NK-92 (cell line): Measurements from ENCODE around the gene OR56A3.
"Not testable (repeated sequence)": the region's sequence is repeated elsewhere in the genome, so short reads cannot be mapped to it uniquely, and the experiment has no call there.

ENCODE experiments used
- DNase-seq: peaks from one replicate; lab custom pipeline; 2025; ENCODE audit not compliant: unreplicated experiment; lab: John Stamatoyannopoulos, UW

OR56A3 gene

GRCh38 chr11:5941951-5942350, at the start of gene OR56A3:
OR56A3 (plus strand) TSS chr11:5942251; CDS start chr11:5947347, 5,096 bp downstream.
- no peak for DNase-seq

- no peak for DNase-seq
These were observed 49.1 kb upstream of the OR56A3 start, which contains the start of gene OR52E5 for GRCh38 chr11:5892908-5893307. OR52E5 (plus strand) TSS chr11:5893208; CDS start chr11:5900777, 7,569 bp downstream.

GRCh38 chr11:5899534-5899933, 42.5 kb upstream of the OR56A3 start:
- DNase-seq: no peak

GRCh38 chr11:5910540-5910939, 31.5 kb upstream of the OR56A3 start:
- DNase-seq: no peak

GRCh38 chr11:5922749-5923426, 19.2 kb upstream of the OR56A3 start:
- DNase-seq: no peak

GRCh38 chr11:5923427-5923776, 18.6 kb upstream of the OR56A3 start:
- no peak for DNase-seq

GRCh38 chr11:5923794-5924193, 18.3 kb upstream of the OR56A3 start:
- DNase-seq: no peak

- no peak for DNase-seq
These were observed 13.8 kb upstream of the OR56A3 start for GRCh38 chr11:5928271-5928670.

- no peak for DNase-seq
These were observed 13.2 kb upstream of the OR56A3 start for GRCh38 chr11:5928811-5929210.

- DNase-seq: no peak
These were observed 12.3 kb upstream of the OR56A3 start for GRCh38 chr11:5929571-5930368.

- DNase-seq: no peak
These were observed 11.4 kb upstream of the OR56A3 start for GRCh38 chr11:5930614-5931013.

- DNase-seq: no peak
These were observed 11.0 kb upstream of the OR56A3 start for GRCh38 chr11:5931061-5931460.

- DNase-seq: no peak
These were observed 9.4 kb upstream of the OR56A3 start for GRCh38 chr11:5932671-5933070.

GRCh38 chr11:5933116-5933515, 8.9 kb upstream of the OR56A3 start:
- DNase-seq: no peak

- no peak for DNase-seq
These were observed 4.0 kb upstream of the OR56A3 start for GRCh38 chr11:5937868-5938602.

- no peak for DNase-seq
These were observed 3.5 kb upstream of the OR56A3 start for GRCh38 chr11:5938603-5938965.

- DNase-seq: no peak
These were observed 1.3 kb upstream of the OR56A3 start for GRCh38 chr11:5940748-5941147.

GRCh38 chr11:5955586-5955985, 13.5 kb downstream of the OR56A3 start:
- DNase-seq: no peak

GRCh38 chr11:5960704-5961320, 18.8 kb downstream of the OR56A3 start:
- DNase-seq: not testable (repeated sequence)

GRCh38 chr11:5966958-5967357, 24.9 kb downstream of the OR56A3 start:
- DNase-seq: no peak

- no peak for DNase-seq
These were observed 25.7 kb downstream of the OR56A3 start for GRCh38 chr11:5967708-5968107.
